ENCODE data around the gene MYH14. TPM values are rescaled to one million over a fixed set of nuclear protein-coding genes. Genes with fewer than 3 reads are reported as not detected.

MYH14 gene
- total and polyA plus RNA-seq, 2 donors (not counting 1 experiment from before 2014, with no cell fraction given): not detected

DNA sequence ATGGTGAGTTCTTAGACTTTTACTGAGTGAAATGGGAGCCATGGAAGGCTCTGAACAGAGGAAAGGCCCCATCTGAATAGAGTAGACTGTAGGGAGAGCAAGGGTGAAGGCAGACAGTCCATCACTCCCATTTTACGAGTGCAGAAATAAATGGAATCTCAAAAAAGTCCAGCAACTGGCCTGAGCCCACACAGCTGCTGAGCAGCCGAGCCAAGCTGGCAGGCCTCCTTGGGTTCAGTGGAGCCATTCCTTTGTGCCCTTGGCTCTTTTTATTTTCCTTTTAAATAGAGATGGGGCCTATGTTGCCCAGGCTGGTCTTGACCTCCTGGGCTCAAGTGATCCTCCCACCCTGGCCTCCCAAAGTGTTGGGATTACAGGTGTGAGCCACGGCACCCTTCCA, 1.0 kb upstream of the MYH14 start:
- no peaks in the 10 kb centered on the region for H3K27me3 ChIP-seq (ENCODE audit: control insufficient read depth, insufficient read depth, low read length)
- H3K9me3 ChIP-seq (ENCODE audit: control insufficient read depth, insufficient read depth, low read depth, low read length): no peaks in the 10 kb centered on the region
- H4K20me1 ChIP-seq (ENCODE audit: control insufficient read depth, extremely low read depth, insufficient read depth, low read length): no peaks in the 10 kb centered on the region
- H3K4me1 ChIP-seq (ENCODE audit: control insufficient read depth, extremely low read depth, insufficient read depth, low read length): no peaks in the 10 kb centered on the region
- H3K4me3 ChIP-seq (replicated peaks in 1 of 4; ENCODE audit: control extremely low read depth in 1 of 4, insufficient read depth in 1 of 4, low read depth in 3 of 4, low read length in 4 of 4): no peak overlapping the region
- DNase-seq (ENCODE audit: low read depth in 2 of 2): no peak
- H3K27ac ChIP-seq (ENCODE audit: insufficient read depth, low read length): no peak overlapping the region
- H3K9ac ChIP-seq (ENCODE audit: insufficient read depth, low read length): no peak overlapping the region
- TF ChIP-seq EZH2 (IDR thresholded peaks at IDR 0.05; ENCODE audit: low read length, missing control alignments) (no peak), CTCF (conservative IDR thresholded peaks at IDR 0.05 in 1 of 2, IDR thresholded peaks at IDR 0.05 in 1 of 2; ENCODE audit: low read depth in 1 of 2, low read length in 2 of 2) (no peak)
- H3K36me3 ChIP-seq (ENCODE audit: control insufficient read depth, insufficient read depth, low read length): no peaks in the 10 kb centered on the region
- H2AFZ ChIP-seq (ENCODE audit: low read length): no peak overlapping the region
- no peak overlapping the region for H3K4me2 ChIP-seq (ENCODE audit: extremely low read depth, insufficient read depth, low read length)
- no peaks in the 10 kb centered on the region for H3K79me2 ChIP-seq (ENCODE audit: control insufficient read depth, insufficient read depth, low read length)

DNA sequence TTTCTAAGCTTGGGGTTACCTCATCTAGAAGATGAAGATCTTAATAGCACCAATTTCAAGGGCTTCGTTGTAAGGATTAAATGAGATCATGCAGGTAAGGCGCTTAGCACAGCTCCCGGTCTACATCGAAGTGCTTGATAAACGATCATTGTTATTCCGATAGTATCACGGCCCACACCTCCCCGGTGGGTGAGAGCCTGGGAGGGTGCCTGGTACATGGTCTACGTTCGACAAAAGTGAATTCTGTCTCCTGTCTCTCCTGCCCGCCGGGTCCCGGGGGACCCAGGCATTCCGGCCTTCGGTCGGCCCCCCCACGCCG, 501 bp upstream of the MYH14 start:
- H3K4me2 ChIP-seq (ENCODE audit: extremely low read depth, insufficient read depth, low read length): no peak overlapping the region
- no peaks in the 10 kb centered on the region for H3K9me3 ChIP-seq (ENCODE audit: control insufficient read depth, insufficient read depth, low read depth, low read length)
- no peaks in the 10 kb centered on the region for H3K27me3 ChIP-seq (ENCODE audit: control insufficient read depth, insufficient read depth, low read length)
- no peak overlapping the region for H3K4me3 ChIP-seq (replicated peaks in 1 of 4; ENCODE audit: control extremely low read depth in 1 of 4, insufficient read depth in 1 of 4, low read depth in 3 of 4, low read length in 4 of 4)
- TF ChIP-seq CTCF (conservative IDR thresholded peaks at IDR 0.05 in 1 of 2, IDR thresholded peaks at IDR 0.05 in 1 of 2; ENCODE audit: low read depth in 1 of 2, low read length in 2 of 2) (no peak), EZH2 (IDR thresholded peaks at IDR 0.05; ENCODE audit: low read length, missing control alignments) (no peak)
- DNase-seq (ENCODE audit: low read depth in 2 of 2): no peak
- H2AFZ ChIP-seq (ENCODE audit: low read length): no peak overlapping the region
- H3K79me2 ChIP-seq (ENCODE audit: control insufficient read depth, insufficient read depth, low read length): no peaks in the 10 kb centered on the region
- no peak overlapping the region for H3K27ac ChIP-seq (ENCODE audit: insufficient read depth, low read length)
- H3K4me1 ChIP-seq (ENCODE audit: control insufficient read depth, extremely low read depth, insufficient read depth, low read length): no peaks in the 10 kb centered on the region
- H3K9ac ChIP-seq (ENCODE audit: insufficient read depth, low read length): no peak overlapping the region
- no peaks in the 10 kb centered on the region for H3K36me3 ChIP-seq (ENCODE audit: control insufficient read depth, insufficient read depth, low read length)
- no peaks in the 10 kb centered on the region for H4K20me1 ChIP-seq (ENCODE audit: control insufficient read depth, extremely low read depth, insufficient read depth, low read length)

- H3K4me3 ChIP-seq (replicated peaks in 1 of 4; ENCODE audit: control extremely low read depth in 1 of 4, insufficient read depth in 1 of 4, low read depth in 3 of 4, low read length in 4 of 4): no peak overlapping the region
- no peak overlapping the region for H2AFZ ChIP-seq (ENCODE audit: low read length)
- H3K4me2 ChIP-seq (ENCODE audit: extremely low read depth, insufficient read depth, low read length): no peak overlapping the region
These were observed 633 bp downstream of the MYH14 start for GRCh38 chr19:50204081-50204428.

More at GRCh38 chr19:50204081-50204428, 633 bp downstream of the MYH14 start:
- H3K36me3 ChIP-seq (ENCODE audit: control insufficient read depth, insufficient read depth, low read length): no peaks in the 10 kb centered on the region
- no peaks in the 10 kb centered on the region for H3K4me1 ChIP-seq (ENCODE audit: control insufficient read depth, extremely low read depth, insufficient read depth, low read length)
- no peak for DNase-seq (ENCODE audit: low read depth in 2 of 2)
- TF ChIP-seq CTCF (conservative IDR thresholded peaks at IDR 0.05 in 1 of 2, IDR thresholded peaks at IDR 0.05 in 1 of 2; ENCODE audit: low read depth in 1 of 2, low read length in 2 of 2): no peak
- TF ChIP-seq EZH2 (IDR thresholded peaks at IDR 0.05; ENCODE audit: low read length, missing control alignments): no peak
- H4K20me1 ChIP-seq (ENCODE audit: control insufficient read depth, extremely low read depth, insufficient read depth, low read length): no peaks in the 10 kb centered on the region
- H3K27ac ChIP-seq (ENCODE audit: insufficient read depth, low read length): no peak overlapping the region
- H3K27me3 ChIP-seq (ENCODE audit: control insufficient read depth, insufficient read depth, low read length): no peaks in the 10 kb centered on the region
- no peaks in the 10 kb centered on the region for H3K9me3 ChIP-seq (ENCODE audit: control insufficient read depth, insufficient read depth, low read depth, low read length)
- no peaks in the 10 kb centered on the region for H3K79me2 ChIP-seq (ENCODE audit: control insufficient read depth, insufficient read depth, low read length)
- H3K9ac ChIP-seq (ENCODE audit: insufficient read depth, low read length): no peak overlapping the region
